Smooth muscle cell (in vitro differentiated cells): ENCODE measurements around the gene KRTAP9-7. TPM values are rescaled to one million over a fixed set of nuclear protein-coding genes. Genes with fewer than 3 reads are reported as not detected.
A peak's percentile ranks its signal among the peaks of the same experiment; 100 is the strongest.

Source experiments
- DNase-seq: peaks from one replicate; lab custom pipeline; 2025; ENCODE audit not compliant: unreplicated experiment; lab: John Stamatoyannopoulos, UW
- H2AFZ ChIP-seq: fragments of 200-600 bp; sonication (generic); 2 replicates; pipeline ENCODE4 v1.6.0; 2016; ENCODE audit warnings: antibody characterized with exemption, low read depth, mild to moderate bottlenecking
- H3F3A ChIP-seq: fragments of 200-600 bp; sonication (generic); 2 replicates; pipeline ENCODE4 v1.6.0; 2017; ENCODE audit warnings: antibody characterized with exemption, low read depth
- H3K27ac ChIP-seq: fragments of 200-600 bp; sonication (generic); 2 replicates; pipeline ENCODE4 v1.5.1; 2016; ENCODE audit warnings: low read depth, mild to moderate bottlenecking
- H3K27me3 ChIP-seq: fragments of 200-600 bp; sonication (generic); 2 replicates; pipeline ENCODE4 v1.6.1; 2016; ENCODE audit warnings: low read depth, mild to moderate bottlenecking
- H3K36me3 ChIP-seq: fragments of 200-600 bp; sonication (generic); 2 replicates; pipeline ENCODE4 v1.5.1; 2016; ENCODE audit warnings: low read depth
- H3K4me1 ChIP-seq: fragments of 200-600 bp; sonication (generic); 2 replicates; pipeline ENCODE4 v1.5.1; 2016; ENCODE audit warnings: low read depth
- H3K4me2 ChIP-seq: fragments of 200-600 bp; sonication (generic); 2 replicates; pipeline ENCODE4 v1.6.0; 2016; ENCODE audit warnings: mild to moderate bottlenecking
- H3K4me3 ChIP-seq: fragments of 200-600 bp; sonication (generic); 2 replicates; pipeline ENCODE4 v1.5.1; 2016; ENCODE audit warnings: mild to moderate bottlenecking
- H3K79me2 ChIP-seq: fragments of 200-600 bp; sonication (generic); 2 replicates; pipeline ENCODE4 v1.6.0; 2016; ENCODE audit warnings: low read depth, mild to moderate bottlenecking
- H3K9ac ChIP-seq: fragments of 200-600 bp; sonication (generic); 2 replicates; pipeline ENCODE4 v1.6.0; 2016; ENCODE audit warnings: low read depth
- H3K9me3 ChIP-seq: fragments of 200-600 bp; sonication (generic); replicated peaks from 2 replicates; pipeline ENCODE4 v1.5.1; 2016; ENCODE audit warnings: low read depth
- H4K20me1 ChIP-seq: fragments of 200-600 bp; sonication (generic); 2 replicates; pipeline ENCODE4 v1.6.0; 2016; ENCODE audit warnings: low read depth
- WGBS: methylation state at CpG from one replicate; pipeline ENCODE4 v1.1.7; 2016; ENCODE audit warnings: low lambda C conversion rate; 5-methylcytosine and 5-hydroxymethylcytosine counted together
- polyA plus RNA-seq: library from polyadenylated mRNA; unstranded; fragments of >200 nt; fragmentation: Nextera tagmentation; extraction: Ambion mirVana; gene quantifications from 2 replicates; pipeline ENCODE4 v1.2.1, GENCODE V29; 2016
- total RNA-seq: library from RNA; depleted of rRNA; stranded (reverse); fragments of >200 nt; gene quantifications from 2 replicates; pipeline ENCODE4 v1.2.3, GENCODE V29; 2014
- TF ChIP-seq, protein P1 (sequence below): fragments of 200-600 bp; sonication (generic); IDR thresholded peaks from 2 replicates; pipeline ENCODE4 v1.5.1; 2017; ENCODE audit warnings: borderline replicate concordance, mild to moderate bottlenecking, antibody characterized with exemption; ENCODE audit not compliant: insufficient read depth, poor library complexity, severe bottlenecking

KRTAP9-7 gene
- total and polyA plus RNA-seq, 2 experiments from 2014 or later: not detected

DNA sequence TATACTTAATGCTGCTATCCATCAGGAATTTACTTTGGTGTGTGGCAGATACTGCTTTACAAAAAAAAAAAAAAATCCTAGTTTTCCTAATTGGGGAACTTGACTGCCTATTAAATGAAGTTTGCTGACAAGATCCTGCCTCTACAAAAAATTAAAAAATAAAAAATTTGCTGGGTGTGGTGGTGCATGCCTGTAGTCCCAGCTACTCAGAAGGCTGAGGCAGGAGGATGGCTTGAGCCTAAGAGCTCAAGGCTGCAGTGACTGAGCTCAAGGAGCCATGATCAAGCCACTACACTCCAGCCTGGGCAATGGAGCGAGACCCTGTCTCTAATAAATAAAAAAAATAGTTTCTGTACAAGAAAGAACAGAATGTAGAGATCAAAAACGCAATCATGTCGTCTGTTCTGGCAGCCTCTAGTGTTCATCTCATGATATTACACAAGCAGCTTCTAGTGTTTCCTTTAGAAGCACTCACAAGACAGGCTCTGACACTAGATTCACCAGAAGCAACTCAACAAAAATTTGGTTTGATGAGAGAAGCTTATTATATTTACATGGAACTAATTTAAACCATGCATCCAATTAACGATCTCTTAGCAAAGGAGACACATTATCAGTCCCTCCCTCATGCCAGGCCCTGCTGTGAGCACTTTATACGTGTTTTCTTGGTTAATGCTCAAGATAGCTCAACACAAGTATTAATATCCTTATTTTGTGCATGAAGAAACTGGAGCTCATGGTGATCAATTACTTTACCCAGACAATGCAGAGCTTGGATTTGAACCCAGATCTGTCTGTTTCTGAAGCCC is 46.8 kb downstream of the KRTAP9-7 start:
- Histone ChIP-seq H4K20me1 (no peaks in the 10 kb centered on the region), H3K27me3 (no peaks in the 10 kb centered on the region), H3F3A (no peaks in the 10 kb centered on the region), H3K36me3 (no peaks in the 10 kb centered on the region), H3K4me1 (no peaks in the 10 kb centered on the region), H2AFZ (no peak overlapping the region), H3K4me2 (no peak overlapping the region), H3K79me2 (no peaks in the 10 kb centered on the region), H3K9ac (no peak overlapping the region), H3K9me3 (no peaks in the 10 kb centered on the region), H3K4me3 (no peak overlapping the region), H3K27ac (no peak overlapping the region)
- TF ChIP-seq, protein P1, sequence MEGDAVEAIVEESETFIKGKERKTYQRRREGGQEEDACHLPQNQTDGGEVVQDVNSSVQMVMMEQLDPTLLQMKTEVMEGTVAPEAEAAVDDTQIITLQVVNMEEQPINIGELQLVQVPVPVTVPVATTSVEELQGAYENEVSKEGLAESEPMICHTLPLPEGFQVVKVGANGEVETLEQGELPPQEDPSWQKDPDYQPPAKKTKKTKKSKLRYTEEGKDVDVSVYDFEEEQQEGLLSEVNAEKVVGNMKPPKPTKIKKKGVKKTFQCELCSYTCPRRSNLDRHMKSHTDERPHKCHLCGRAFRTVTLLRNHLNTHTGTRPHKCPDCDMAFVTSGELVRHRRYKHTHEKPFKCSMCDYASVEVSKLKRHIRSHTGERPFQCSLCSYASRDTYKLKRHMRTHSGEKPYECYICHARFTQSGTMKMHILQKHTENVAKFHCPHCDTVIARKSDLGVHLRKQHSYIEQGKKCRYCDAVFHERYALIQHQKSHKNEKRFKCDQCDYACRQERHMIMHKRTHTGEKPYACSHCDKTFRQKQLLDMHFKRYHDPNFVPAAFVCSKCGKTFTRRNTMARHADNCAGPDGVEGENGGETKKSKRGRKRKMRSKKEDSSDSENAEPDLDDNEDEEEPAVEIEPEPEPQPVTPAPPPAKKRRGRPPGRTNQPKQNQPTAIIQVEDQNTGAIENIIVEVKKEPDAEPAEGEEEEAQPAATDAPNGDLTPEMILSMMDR: peak; percentile 69
- DNase-seq: no peak
- 45% methylated on average over 5 of the region's 5 CpGs for WGBS

DNA sequence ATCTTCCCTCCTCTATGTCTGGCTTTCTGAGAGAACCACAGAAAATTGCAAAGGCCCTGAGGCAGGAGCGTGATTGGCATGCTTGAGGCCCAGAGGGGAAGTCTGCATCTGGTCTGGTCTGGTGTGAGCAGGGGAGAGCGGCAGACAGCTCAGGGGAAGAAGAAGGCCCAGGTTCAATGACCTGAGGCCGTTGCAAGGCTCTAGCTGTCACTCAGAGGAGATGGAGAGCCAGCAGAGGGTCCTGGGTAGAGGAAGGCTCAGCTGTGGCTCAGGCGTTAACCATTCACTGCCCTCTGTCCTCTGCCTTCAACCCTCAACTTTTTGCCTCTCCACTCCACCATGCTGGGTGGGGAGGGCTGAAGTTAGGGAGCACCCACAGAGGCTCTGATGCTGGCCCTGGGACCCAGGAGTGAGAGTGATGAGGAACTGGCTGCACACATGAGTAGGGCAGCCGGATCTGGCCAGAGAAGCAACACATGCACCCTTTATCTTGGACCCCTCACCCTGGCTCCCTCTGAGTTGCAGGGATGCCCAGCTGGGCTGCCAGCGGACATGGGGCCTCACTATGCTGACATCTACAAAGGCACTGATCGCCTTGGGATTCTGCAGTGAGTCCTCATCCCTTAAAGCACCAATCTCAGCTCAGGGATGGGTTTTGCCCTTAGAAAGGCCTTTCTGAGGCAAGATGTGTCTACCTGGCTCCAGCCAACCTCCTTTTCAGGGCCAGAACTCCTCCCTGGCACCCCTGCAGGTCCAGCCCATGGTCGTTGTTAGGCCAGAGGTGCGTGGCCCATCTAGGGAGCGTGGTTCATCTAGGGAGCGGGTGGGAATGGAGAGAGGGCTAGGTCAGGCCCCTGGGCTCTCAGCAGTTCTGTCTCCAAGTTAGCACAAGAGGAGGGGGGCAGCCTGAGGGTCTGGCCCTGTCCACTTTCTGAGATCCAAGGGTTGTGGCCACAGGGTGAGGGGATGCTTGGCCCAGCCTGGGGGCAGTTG is 47.7 kb downstream of the KRTAP9-7 start:
- Histone ChIP-seq H3K79me2 (no peaks in the 10 kb centered on the region), H3F3A (no peaks in the 10 kb centered on the region), H3K4me3 (no peak overlapping the region), H4K20me1 (no peaks in the 10 kb centered on the region), H3K4me2 (no peak overlapping the region), H2AFZ (no peak overlapping the region), H3K27me3 (no peaks in the 10 kb centered on the region), H3K27ac (no peak overlapping the region), H3K36me3 (no peaks in the 10 kb centered on the region), H3K4me1 (no peaks in the 10 kb centered on the region), H3K9ac (no peak overlapping the region), H3K9me3 (no peaks in the 10 kb centered on the region)
- no peak for DNase-seq
- WGBS: 88% methylated on average over 11 of the region's 11 CpGs
- TF ChIP-seq, protein P1: no peak

DNA sequence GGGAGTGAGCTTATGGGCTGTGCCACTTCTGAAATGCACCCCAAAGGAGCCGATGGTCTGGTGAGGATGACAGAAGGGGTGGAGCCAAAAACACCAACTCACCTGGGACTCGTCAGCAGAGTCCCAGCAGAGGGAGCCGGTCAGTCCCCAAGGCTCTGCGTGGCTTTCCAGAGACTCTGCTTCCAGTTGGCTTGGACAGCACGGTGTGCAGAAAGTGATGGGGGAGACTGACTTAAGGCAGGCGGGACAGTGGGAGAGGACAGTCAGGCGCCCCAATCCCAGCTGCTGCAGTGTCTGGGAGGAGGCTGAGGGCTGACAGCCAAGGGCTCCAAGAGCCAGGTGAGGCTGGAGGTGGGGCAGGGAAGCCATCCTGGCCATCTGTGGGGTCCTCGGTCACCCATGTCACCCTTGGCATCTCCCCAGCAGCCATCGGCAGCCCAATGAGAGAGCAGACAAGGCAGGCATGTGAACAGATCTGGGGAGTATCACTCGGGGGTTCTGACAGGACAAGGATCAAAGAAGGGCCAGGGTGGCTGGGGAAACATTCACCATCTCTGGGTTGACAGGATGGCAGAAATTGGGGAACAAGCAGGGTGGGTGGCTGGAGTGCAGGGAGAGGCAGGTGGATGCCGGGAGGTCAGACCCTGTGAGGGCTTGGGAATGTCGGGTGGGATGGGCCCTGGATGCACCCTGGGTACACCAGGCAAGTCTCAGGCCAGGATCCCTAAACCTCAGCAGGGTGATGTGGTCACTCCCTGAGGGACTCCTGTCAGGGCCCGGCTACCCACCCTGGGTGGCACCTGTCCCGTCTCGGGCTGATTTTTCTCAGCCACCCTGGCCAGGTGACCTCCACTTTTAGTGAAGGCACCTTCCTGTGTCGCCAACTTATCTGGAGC is 48.9 kb downstream of the KRTAP9-7 start:
- Histone ChIP-seq H3K4me1 (no peaks in the 10 kb centered on the region), H3K9ac (no peak overlapping the region), H4K20me1 (no peaks in the 10 kb centered on the region), H3K9me3 (no peaks in the 10 kb centered on the region), H3F3A (no peaks in the 10 kb centered on the region), H3K27ac (no peak overlapping the region), H3K36me3 (no peaks in the 10 kb centered on the region), H3K4me3 (no peak overlapping the region), H2AFZ (no peak overlapping the region), H3K79me2 (no peaks in the 10 kb centered on the region), H3K4me2 (no peak overlapping the region), H3K27me3 (no peaks in the 10 kb centered on the region)
- DNase-seq: no peak
- TF ChIP-seq, protein P1: peak; percentile 26
- WGBS: 73% methylated on average over 15 of the region's 16 CpGs
